Adrenal gland (tissue), 12 donors: ENCODE results near the gene MEOX1. TPM values are rescaled to one million over a fixed set of nuclear protein-coding genes. Genes with fewer than 3 reads are reported as not detected.
"Not testable (repeated sequence)": the region's sequence is repeated elsewhere in the genome, so short reads cannot be mapped to it uniquely, and the experiment has no call there.

ENCODE experiments used
- DNase-seq, 7 donors: peaks; one replicate each; pipeline ENCODE4 v3.0.0-alpha.2; 2019 to 2020
- H3K27ac ChIP-seq, 5 donors: fragments of 200-600 bp; sonication (generic) in 4 of 5; 1 replicate in 3 of 5; 2 replicates in 2 of 5; pipeline versions ENCODE4 v1.5.1 to v1.8.0; 2016 to 2020; ENCODE audit warnings: mild to moderate bottlenecking in 1 of 5
- H3K27me3 ChIP-seq: fragments of 200-600 bp; 2 replicates; pipeline ENCODE4 v1.8.0; 2021
- H3K36me3 ChIP-seq, 2 donors: fragments of 200-600 bp; replicated peaks in 1 of 2; 1 replicate in 1 of 2; 2 replicates in 1 of 2; pipeline versions ENCODE4 v1.5.1 to v1.8.0; 2018 to 2022
- H3K4me1 ChIP-seq, 2 donors: fragments of 200-600 bp; replicated peaks in 1 of 2; 1 replicate in 1 of 2; 2 replicates in 1 of 2; pipeline versions ENCODE4 v1.5.1 to v1.8.0; 2018 to 2021
- H3K4me3 ChIP-seq, 4 donors: fragments of 200-600 bp; sonication (generic) in 3 of 4; one replicate each; pipeline ENCODE4 v1.5.1; 2016 to 2018
- H3K9me3 ChIP-seq, 3 donors: fragments of 200-600 bp; sonication (generic) in 1 of 3; replicated peaks in 1 of 3; 1 replicate in 2 of 3; 2 replicates in 1 of 3; pipeline versions ENCODE4 v1.5.1 to v1.8.0; 2016 to 2021
- CTCF ChIP-seq, 6 experiments: fragments of 450-650 bp in 4 of 6; fragments of 200-600 bp in 2 of 6; sonication (generic) in 1 of 6; IDR thresholded peaks; 1 replicate in 5 of 6; 2 replicates in 1 of 6; pipeline versions ENCODE4 v1.5.1 to v1.8.0; 2016 to 2021; ENCODE audit warnings: antibody characterized with exemption in 6 of 6, mild to moderate bottlenecking in 2 of 6, moderate library complexity in 1 of 6
- POLR2A ChIP-seq, 2 donors: fragments of 450-650 bp; IDR thresholded peaks; one replicate each; pipeline ENCODE4 v1.6.1; 2017; ENCODE audit warnings: antibody characterized with exemption in 2 of 2, mild to moderate bottlenecking in 2 of 2, moderate library complexity in 1 of 2
- WGBS, 4 donors: extraction: QIAGEN DNeasy Blood & Tissue Kit in 2 of 4; methylation state at CpG; one replicate each; pipeline versions ENCODE4 v1.1.5 to v1.1.7; 2013 to 2017; 5-methylcytosine and 5-hydroxymethylcytosine counted together
- intact Hi-C, 2 donors: fragments of 100-400 bp; cut with DNase I; formaldehyde crosslinking; loops; one replicate each; pipeline versions ENCODE4 v1.14.1 to v1.15.0; 2022 to 2023
- polyA plus RNA-seq, 3 donors: library from polyadenylated mRNA; stranded (reverse); fragments of 200-250 nt in 2 of 3; fragments of 350-450 nt in 1 of 3; fragmentation: Illumina TruSeq in 1 of 3; extraction: RNeasy Lipid Tissue Mini Kit (QIAGEN cat#74804) in 1 of 3; gene quantifications; one replicate each; pipeline ENCODE4 v1.2.3, GENCODE V29; 2013 to 2014
- total RNA-seq, 9 donors: library from RNA; depleted of rRNA in 4 of 9; stranded (reverse); fragments of >200 nt in 4 of 9; fragments of 120-200 nt in 1 of 9; fragmentation: NEBNext Ultra II Directional in 1 of 9; extraction: Animal tissue kit (Norgen Biotek cat#: 25700) in 1 of 9; gene quantifications; one replicate each; pipeline versions ENCODE4 v1.1.0 to v1.2.4, GENCODE V29; 2013 to 2023
- donor health status: healthy with polysubstance abuse.
- donor health status: Bipolar disorder and iron deficiency.
- donor health status: DM: yes; HTN: yes; CAD: no.
- donor health status: DM: no; HTN: no; CAD: no.
- donor health status: DM: no; HTN: no; CAD: no.
- donor health status: DM: yes; HTN: yes; CAD: no.

MEOX1 gene
- total and polyA plus RNA-seq, 12 donors = 0.11 to 6.6 (median 0.40) TPM; not detected in 2

- WGBS, 4 donors = 76 to 96% (median 83%) methylated on average over 5 to 9 of the region's 9 CpGs
- intact Hi-C loops = loop anchor here in 1 of 2 donors (10.0 kb wide), 1 partner anchor 154 kb away; the partner anchor contains the start of gene CD300LG
Measured at GRCh38 chr17:43690624-43691316, 29.0 kb upstream of the MEOX1 start.

GRCh38 chr17:43689814-43690213 is 28.1 kb upstream of the MEOX1 start:
- intact Hi-C loops = loop anchor here in 1 of 2 donors (10.0 kb wide), 1 partner anchor 155 kb away; the partner anchor contains the start of gene CD300LG
- 68 to 85% (median 74%) methylated on average over 5 to 6 of the region's 6 CpGs for WGBS, 4 donors
- Histone ChIP-seq H3K4me3 (no peak overlapping the region), H3K9me3 (no peaks in the 10 kb centered on the region), H3K27me3 (no peaks in the 10 kb centered on the region), H3K4me1 (no peaks in the 10 kb centered on the region), H3K36me3 (no peaks in the 10 kb centered on the region), H3K27ac (no peak overlapping the region)
- no peak for DNase-seq
- TF ChIP-seq POLR2A (IDR thresholded peaks at IDR 0.05) (no peak), CTCF (IDR thresholded peaks at IDR 0.05) (no peak)

More at GRCh38 chr17:43690624-43691316, 29.0 kb upstream of the MEOX1 start:
- no peaks in the 10 kb centered on the region for H3K27me3 ChIP-seq
- TF ChIP-seq POLR2A (IDR thresholded peaks at IDR 0.05) = no peak
- no peaks in the 10 kb centered on the region for H3K36me3 ChIP-seq
- no peaks in the 10 kb centered on the region for H3K9me3 ChIP-seq
- H3K27ac ChIP-seq = no peak overlapping the region
- no peak overlapping the region for H3K4me3 ChIP-seq
- no peak for DNase-seq
- peaks cover 0 to 1% of the 10 kb centered on the region in 2 donors for H3K4me1 ChIP-seq

- no peak overlapping the region for H3K4me3 ChIP-seq
- H3K9me3 ChIP-seq = no peaks in the 10 kb centered on the region
- H3K4me1 ChIP-seq = no peaks in the 10 kb centered on the region
- intact Hi-C loops = no loop called here
- H3K36me3 ChIP-seq = no peaks in the 10 kb centered on the region
- no peak overlapping the region for H3K27ac ChIP-seq
- TF ChIP-seq POLR2A (IDR thresholded peaks at IDR 0.05) (no peak), CTCF (IDR thresholded peaks at IDR 0.05) (no peak)
- no peak for DNase-seq
- WGBS, 4 donors = 77 to 89% (median 81%) methylated on average over 3 of the region's 3 CpGs
- no peaks in the 10 kb centered on the region for H3K27me3 ChIP-seq
Measured at GRCh38 chr17:43689131-43689530, 27.4 kb upstream of the MEOX1 start.

- H3K36me3 ChIP-seq, H3K27me3 ChIP-seq, H3K4me3 ChIP-seq, DNase-seq, H3K27ac ChIP-seq, H3K9me3 ChIP-seq, H3K4me1 ChIP-seq, intact Hi-C loops: not testable (repeated sequence)
- 92 to 97% (median 94%) methylated on average over 9 of the region's 9 CpGs for WGBS, 4 donors
Measured at GRCh38 chr17:43686957-43687356, 25.2 kb upstream of the MEOX1 start.

- H3K9me3 ChIP-seq = no peaks in the 10 kb centered on the region
- DNase-seq = no peak
- no peak for TF ChIP-seq POLR2A (IDR thresholded peaks at IDR 0.05)
- TF ChIP-seq CTCF (IDR thresholded peaks at IDR 0.05) = no peak
- H3K4me1 ChIP-seq = peaks cover 18 to 19% of the 10 kb centered on the region in 2 donors
- no peak overlapping the region for H3K4me3 ChIP-seq
- WGBS, 4 donors = 90 to 94% (median 92%) methylated on average over 12 of the region's 12 CpGs
- no peaks in the 10 kb centered on the region for H3K36me3 ChIP-seq
- H3K27me3 ChIP-seq = no peaks in the 10 kb centered on the region
- intact Hi-C loops = no loop called here
- H3K27ac ChIP-seq = no peak overlapping the region
Measured at GRCh38 chr17:43683928-43684653, 22.4 kb upstream of the MEOX1 start.
